NB4 (cell line): Measurements from ENCODE around the gene CHAD.

Experiments
- MYC ChIP-seq: IDR thresholded peaks from 2 replicates; pipeline ENCODE4 v1.6.1; 2011; ENCODE audit warnings: low read depth, low read length
- POLR2A ChIP-seq: IDR thresholded peaks from 2 replicates; pipeline ENCODE4 v1.6.1; 2011; ENCODE audit warnings: mild to moderate bottlenecking; ENCODE audit not compliant: insufficient read length; ENCODE audit errors: extremely low read depth
- TF ChIP-seq, protein P1 (sequence below): IDR thresholded peaks from one replicate; pipeline ENCODE4 v1.5.1; 2012; ENCODE audit warnings: low read depth, low read length

DNA sequence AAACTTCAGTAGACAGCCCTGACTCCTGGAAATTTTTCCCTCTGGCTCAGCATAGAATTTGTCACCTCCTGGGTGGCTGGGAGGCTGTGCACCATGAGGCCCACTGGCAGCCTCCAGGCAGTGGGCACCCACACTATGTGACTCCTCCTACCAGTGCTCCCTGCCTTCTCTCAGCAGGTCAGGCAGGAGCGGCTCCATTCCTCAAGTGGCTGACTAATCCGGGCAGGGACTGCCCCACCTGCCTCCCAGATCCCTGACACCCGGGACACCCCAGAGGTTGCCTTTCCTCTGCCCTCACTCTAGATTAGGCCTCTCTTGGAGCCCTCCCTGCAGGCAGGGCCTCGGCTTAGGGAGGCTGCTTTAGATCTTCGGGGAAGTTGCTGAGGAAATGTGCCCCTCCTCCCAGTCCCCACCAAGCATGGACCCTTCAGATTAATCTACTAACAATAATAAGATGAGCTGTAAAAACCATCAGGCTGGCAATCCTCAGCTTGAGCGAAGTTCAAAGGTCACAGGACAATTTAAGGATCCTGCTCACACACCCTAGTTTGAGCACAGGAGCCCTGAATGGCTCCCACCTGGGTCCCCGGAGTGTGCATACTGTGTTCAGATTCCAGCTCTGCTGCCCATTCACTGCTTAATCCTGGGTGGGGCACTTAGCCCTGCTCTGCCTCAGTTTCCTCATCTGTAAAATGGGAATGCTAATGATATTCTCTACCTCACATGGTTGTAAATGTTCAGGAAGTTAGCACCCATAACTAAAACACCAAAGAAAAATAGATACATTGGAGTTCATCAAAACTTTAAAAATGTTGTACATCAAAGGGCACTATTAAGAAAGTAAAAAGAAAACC, 29.6 kb upstream of the CHAD start:
- TF ChIP-seq, protein P1, sequence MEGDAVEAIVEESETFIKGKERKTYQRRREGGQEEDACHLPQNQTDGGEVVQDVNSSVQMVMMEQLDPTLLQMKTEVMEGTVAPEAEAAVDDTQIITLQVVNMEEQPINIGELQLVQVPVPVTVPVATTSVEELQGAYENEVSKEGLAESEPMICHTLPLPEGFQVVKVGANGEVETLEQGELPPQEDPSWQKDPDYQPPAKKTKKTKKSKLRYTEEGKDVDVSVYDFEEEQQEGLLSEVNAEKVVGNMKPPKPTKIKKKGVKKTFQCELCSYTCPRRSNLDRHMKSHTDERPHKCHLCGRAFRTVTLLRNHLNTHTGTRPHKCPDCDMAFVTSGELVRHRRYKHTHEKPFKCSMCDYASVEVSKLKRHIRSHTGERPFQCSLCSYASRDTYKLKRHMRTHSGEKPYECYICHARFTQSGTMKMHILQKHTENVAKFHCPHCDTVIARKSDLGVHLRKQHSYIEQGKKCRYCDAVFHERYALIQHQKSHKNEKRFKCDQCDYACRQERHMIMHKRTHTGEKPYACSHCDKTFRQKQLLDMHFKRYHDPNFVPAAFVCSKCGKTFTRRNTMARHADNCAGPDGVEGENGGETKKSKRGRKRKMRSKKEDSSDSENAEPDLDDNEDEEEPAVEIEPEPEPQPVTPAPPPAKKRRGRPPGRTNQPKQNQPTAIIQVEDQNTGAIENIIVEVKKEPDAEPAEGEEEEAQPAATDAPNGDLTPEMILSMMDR, result no peak
- TF ChIP-seq MYC (no peak), POLR2A (no peak)
